ENCODE measurements around the gene SEC14L2. TPM values are rescaled to one million over a fixed set of nuclear protein-coding genes. Genes with fewer than 3 reads are reported as not detected.
"Not testable (repeated sequence)": the region's sequence is repeated elsewhere in the genome, so short reads cannot be mapped to it uniquely, and the experiment has no call there.

Gene SEC14L2
- total RNA-seq, 1 experiment from 2014 or later: 51.3 TPM

GRCh38 chr22:30445438-30446145 is 48.8 kb downstream of the SEC14L2 start:
- Histone ChIP-seq H3K9me3 (ENCODE audit: insufficient read depth, low read depth) (peaks cover 5% of the 10 kb centered on the region; the same call in 1 of the 2 replicates), H3K79me2 (ENCODE audit: low read depth) (no peaks in the 10 kb centered on the region), H4K20me1 (ENCODE audit: insufficient read depth) (no peaks in the 10 kb centered on the region), H3K4me2 (no peak overlapping the region; the same call in 1 of the 2 replicates), H3K27ac (no peak overlapping the region), H3K36me3 (ENCODE audit: low read depth) (no peaks in the 10 kb centered on the region), H3K27me3 (ENCODE audit: insufficient read depth, low read depth) (no peaks in the 10 kb centered on the region), H3K4me3 (no peak overlapping the region), H3K9me2 (ENCODE audit: insufficient read depth) (no peaks in the 10 kb centered on the region), H3K4me1 (replicated peaks; ENCODE audit: insufficient read depth) (peaks cover 5% of the 10 kb centered on the region; the same call in 1 of the 2 replicates), H2AFZ (no peak overlapping the region), H3F3A (ENCODE audit: insufficient read depth, low read depth) (peaks cover 27% of the 10 kb centered on the region; the same call in 1 of the 2 replicates)
- TF ChIP-seq CTCF (conservative IDR thresholded peaks at IDR 0.05): peak; percentile 48; the same call in 1 of the 2 replicates
- TF ChIP-seq EZH2 (IDR thresholded peaks at IDR 0.05; ENCODE audit: low read depth): no peak
- intact Hi-C loops (cut with micrococcal nuclease; ENCODE audit: unreplicated experiment): loop anchor here (1.0 to 2.0 kb wide), 3 partner anchors 39 to 310 kb away; no protein-coding TSS in a partner anchor
- no peak for DNase-seq
- no TSS peak for BruUV-seq (replicated peaks)
- ChIA-PET POLR2A (ENCODE audit: unreplicated experiment) (interaction anchor here (0.5 kb wide), 1 partner anchor 25 kb away, joined by 3 read pairs; no protein-coding TSS in a partner anchor), CTCF (interaction anchor here (1.3 kb wide), 1 partner anchor 40 kb away, joined by 5 read pairs; no protein-coding TSS in a partner anchor)

- H3K9me3 ChIP-seq (ENCODE audit: insufficient read depth, low read depth): peaks cover under 1% of the 10 kb centered on the region; the same call in 1 of the 2 replicates
- H4K20me1 ChIP-seq (ENCODE audit: insufficient read depth): no peaks in the 10 kb centered on the region
- intact Hi-C loops (cut with micrococcal nuclease; ENCODE audit: unreplicated experiment): no loop called here
- BruUV-seq (replicated peaks): no TSS peak
- POLR2A ChIA-PET (ENCODE audit: unreplicated experiment): no interaction called here
- CTCF ChIA-PET: interaction anchor here (0.6 to 0.7 kb wide), 3 partner anchors 38 to 68 kb away, joined by 3 to 5 read pairs (median 3); no protein-coding TSS in a partner anchor
- no peak overlapping the region for H2AFZ ChIP-seq
- peaks cover 5% of the 10 kb centered on the region; the same call in 1 of the 2 replicates for H3K4me1 ChIP-seq (replicated peaks; ENCODE audit: insufficient read depth)
- no peak overlapping the region for H3K4me3 ChIP-seq
- TF ChIP-seq CTCF (conservative IDR thresholded peaks at IDR 0.05) (no peak), EZH2 (IDR thresholded peaks at IDR 0.05; ENCODE audit: low read depth) (no peak)
- no peaks in the 10 kb centered on the region for H3K79me2 ChIP-seq (ENCODE audit: low read depth)
- no peaks in the 10 kb centered on the region for H3K36me3 ChIP-seq (ENCODE audit: low read depth)
- no peak overlapping the region for H3K27ac ChIP-seq
- H3K4me2 ChIP-seq: no peak overlapping the region
- H3K27me3 ChIP-seq (ENCODE audit: insufficient read depth, low read depth): no peaks in the 10 kb centered on the region
- H3F3A ChIP-seq (ENCODE audit: insufficient read depth, low read depth): peaks cover 22% of the 10 kb centered on the region; the same call in 1 of the 2 replicates
- no peaks in the 10 kb centered on the region for H3K9me2 ChIP-seq (ENCODE audit: insufficient read depth)
- no peak for DNase-seq
Observed at GRCh38 chr22:30447656-30448055, 50.8 kb downstream of the SEC14L2 start.

GRCh38 chr22:30451488-30451887 is 54.7 kb downstream of the SEC14L2 start:
- H3K9me3 ChIP-seq (ENCODE audit: insufficient read depth, low read depth); BruUV-seq (replicated peaks); DNase-seq; CTCF ChIA-PET; H3K79me2 ChIP-seq (ENCODE audit: low read depth); H3K4me1 ChIP-seq (replicated peaks; ENCODE audit: insufficient read depth); H3K4me3 ChIP-seq; H3K4me2 ChIP-seq; H3K9me2 ChIP-seq (ENCODE audit: insufficient read depth); H3K27me3 ChIP-seq (ENCODE audit: insufficient read depth, low read depth); intact Hi-C loops (cut with micrococcal nuclease; ENCODE audit: unreplicated experiment); POLR2A ChIA-PET (ENCODE audit: unreplicated experiment); H4K20me1 ChIP-seq (ENCODE audit: insufficient read depth); H3K36me3 ChIP-seq (ENCODE audit: low read depth); H3K27ac ChIP-seq; H3F3A ChIP-seq (ENCODE audit: insufficient read depth, low read depth); H2AFZ ChIP-seq: not testable (repeated sequence)
